Measurements from ENCODE around the gene FCN3.

FCN3 gene

GRCh38 chr1:27335506-27336422 is 38.9 kb downstream of the FCN3 start:
- DNase-seq: no peak

DNA sequence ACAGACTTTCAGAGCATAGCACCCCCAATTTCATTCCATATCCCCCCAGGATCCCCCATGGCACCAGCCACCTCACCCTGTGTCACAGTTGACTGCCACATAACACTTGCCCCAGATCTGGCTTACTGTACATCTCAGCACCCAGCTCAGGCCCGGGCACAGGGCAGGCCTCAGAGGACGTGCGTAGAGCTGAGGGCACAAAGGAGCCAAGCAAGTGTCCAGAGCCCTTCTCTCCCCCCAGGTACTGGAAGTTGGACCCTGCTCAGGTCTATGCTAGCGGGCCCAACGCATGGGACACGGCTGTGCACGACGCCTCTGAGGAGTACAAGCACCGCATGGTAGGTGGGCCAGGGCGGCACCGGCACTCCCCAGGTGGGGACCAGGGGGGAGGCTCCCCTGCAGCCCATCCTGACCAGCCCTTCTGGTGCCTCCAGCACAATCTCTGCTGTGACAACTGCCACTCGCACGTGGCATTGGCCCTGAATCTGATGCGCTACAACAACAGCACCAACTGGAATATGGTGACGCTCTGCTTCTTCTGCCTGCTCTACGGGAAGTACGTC is 40.8 kb downstream of the FCN3 start:
- no peak for DNase-seq

GRCh38 chr1:27332536-27333281 is 41.9 kb downstream of the FCN3 start:
- DNase-seq: no peak

- DNase-seq: no peak
Measured at GRCh38 chr1:27331922-27332321, 42.7 kb downstream of the FCN3 start.

DNA sequence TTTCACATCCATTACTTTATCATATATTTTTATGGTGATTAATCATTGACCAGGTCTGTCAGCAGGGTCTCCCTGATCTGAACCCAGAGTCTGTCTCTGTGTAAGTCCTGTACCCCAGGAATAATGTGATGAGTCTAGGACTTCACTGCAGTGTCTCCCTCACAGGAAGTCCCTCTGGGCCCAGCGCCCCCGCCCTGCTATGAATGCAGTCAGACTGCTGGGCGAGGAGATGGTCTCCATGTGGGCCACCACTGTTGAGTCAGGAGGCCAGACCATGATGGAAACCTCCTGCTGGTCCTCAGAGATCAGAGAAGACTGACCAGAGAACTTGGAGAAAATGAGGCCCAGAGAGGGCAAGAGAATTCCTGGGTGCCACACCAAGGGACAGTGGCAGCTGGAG is 43.2 kb downstream of the FCN3 start:
- no peak for DNase-seq

DNA sequence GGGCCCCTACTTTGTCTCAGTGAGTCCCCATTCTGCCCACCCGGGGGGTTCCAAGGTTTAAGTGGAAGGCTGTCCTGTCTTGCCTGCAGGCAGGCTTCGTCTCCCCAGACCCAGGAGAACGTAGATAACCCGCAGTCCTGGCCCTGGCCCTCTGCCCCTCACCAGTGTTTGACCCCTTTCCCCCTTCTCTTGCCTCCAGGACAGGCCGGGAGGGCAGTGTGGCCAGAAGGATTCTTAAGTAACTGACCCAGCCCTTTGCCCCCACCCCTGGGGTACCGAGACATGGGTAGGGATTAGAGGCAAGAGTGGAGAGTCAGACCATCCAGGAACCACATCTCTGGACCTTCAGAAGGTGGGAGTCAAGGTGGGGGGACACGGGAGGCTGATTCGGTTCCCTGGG is 43.8 kb downstream of the FCN3 start:
- DNase-seq: no peak

DNA sequence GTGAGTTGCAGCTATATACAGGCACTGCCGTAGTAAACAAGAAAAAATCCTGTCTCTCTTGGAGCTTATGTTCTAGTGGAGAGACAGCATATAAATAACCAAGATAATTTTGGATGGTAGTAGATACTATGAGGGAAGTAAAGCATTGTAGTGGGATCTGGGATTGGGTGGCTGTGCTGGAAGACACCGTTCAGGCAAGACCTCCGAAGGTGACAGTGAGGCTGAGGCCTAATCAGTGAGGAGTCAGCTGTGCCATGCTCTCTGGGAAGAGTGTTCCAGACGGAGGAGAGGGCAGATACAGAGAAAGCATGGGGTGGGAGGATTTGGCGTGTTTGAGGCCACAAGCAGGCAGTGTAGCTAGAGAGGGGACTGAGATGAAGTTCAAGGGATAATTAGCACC is 46.7 kb downstream of the FCN3 start:
- no peak for DNase-seq

DNA sequence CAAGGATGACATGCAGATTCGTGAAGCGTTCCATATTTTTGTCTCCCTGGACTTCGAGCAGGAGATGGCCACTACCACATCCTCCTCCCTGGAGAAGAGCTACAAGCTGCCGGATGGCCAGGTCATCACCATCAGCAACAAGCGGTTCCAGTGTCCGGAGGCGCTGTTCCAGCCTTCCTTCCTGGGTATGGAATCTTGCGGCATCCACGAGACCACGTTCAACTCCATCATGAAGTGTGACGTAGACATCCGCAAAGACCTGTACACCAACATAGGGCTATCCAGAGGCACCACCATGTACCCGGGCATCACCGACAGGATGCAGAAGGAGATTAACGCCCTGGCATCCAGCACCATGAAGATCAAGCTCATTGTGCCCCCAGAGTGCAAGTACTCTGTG is 49.3 kb downstream of the FCN3 start:
- no peak for DNase-seq

GRCh38 chr1:27322569-27323240 is 51.9 kb downstream of the FCN3 start:
- no peak for DNase-seq

- peak; percentile 92 for DNase-seq
Measured at GRCh38 chr1:27321813-27322568, 52.6 kb downstream of the FCN3 start, which contains the start of gene TMEM222. Gene TMEM222 (plus strand): TSS chr1:27322163. CDS start chr1:27322198, 35 bp downstream.

All from kidney glomerular epithelial cell (primary cell).